Activated CD8-positive, alpha-beta memory T cell treated with anti-CD3 and anti-CD28 coated beads, Interleukin-2, amount 10 ng/mL, durations not matched to agents 7 days and 5 days (primary cell): ENCODE measurements around the gene NYAP2. TPM values are rescaled to one million over a fixed set of nuclear protein-coding genes. Genes with fewer than 3 reads are reported as not detected.

Experiments
- ATAC-seq: fragments of 150-1000 bp; cut with Tn5 transposase; one replicate; pipeline ENCODE4 v1.10.0; 2021; ENCODE audit warnings: moderate library complexity
- CTCF ChIA-PET: fragments of 350-600 bp; sonication (Branson Sonifier 250); formaldehyde crosslinking; loops from one replicate; lab custom pipeline; 2021; ENCODE audit warnings: antibody characterized with exemption; lab: Charles Lee
- DNase-seq: peaks from one replicate; pipeline ENCODE4 v3.0.0-alpha.2; 2020
- H3K27ac Mint-ChIP-seq: one replicate; pipeline ENCODE4 v1.8.0; 2021; ENCODE audit warnings: mild to moderate bottlenecking, mixed read lengths
- H3K27me3 Mint-ChIP-seq: one replicate; pipeline ENCODE4 v1.8.0; 2021; ENCODE audit warnings: mixed read lengths
- H3K36me3 Mint-ChIP-seq: one replicate; pipeline ENCODE4 v1.8.0; 2021; ENCODE audit warnings: mild to moderate bottlenecking, mixed read lengths
- H3K4me1 Mint-ChIP-seq: one replicate; pipeline ENCODE4 v1.8.0; 2021; ENCODE audit warnings: mixed read lengths
- H3K4me3 Mint-ChIP-seq: one replicate; pipeline ENCODE4 v1.8.0; 2021; ENCODE audit warnings: mild to moderate bottlenecking, moderate library complexity, mixed read lengths
- H3K9me3 Mint-ChIP-seq: one replicate; pipeline ENCODE4 v1.8.0; 2022; ENCODE audit warnings: low read depth, mixed read lengths
- total RNA-seq, 2 experiments: library from RNA; stranded (reverse); gene quantifications; one replicate each; pipeline ENCODE4 v1.2.3, GENCODE V29; 2021

Gene NYAP2
- not detected for total RNA-seq

- no peak for ATAC-seq
- CTCF ChIA-PET, result no interaction called here
These were observed at the start of gene NYAP2 for GRCh38 chr2:225399504-225399903. Gene NYAP2, plus strand, starts transcription at chr2:225399710. Its CDS starts 9,171 bp downstream, at chr2:225408881.

GRCh38 chr2:225353579-225354085 is 45.9 kb upstream of the NYAP2 start:
- DNase-seq, result no peak
- H3K9me3 Mint-ChIP-seq, result no peaks in the 10 kb centered on the region
- no peak overlapping the region for H3K4me3 Mint-ChIP-seq
- CTCF ChIA-PET, result no interaction called here
- ATAC-seq, result no peak
- no peaks in the 10 kb centered on the region for H3K36me3 Mint-ChIP-seq
- H3K27ac Mint-ChIP-seq, result no peak overlapping the region
- H3K4me1 Mint-ChIP-seq, result no peaks in the 10 kb centered on the region
- H3K27me3 Mint-ChIP-seq, result peaks cover 16% of the 10 kb centered on the region

More at GRCh38 chr2:225399504-225399903, at the start of gene NYAP2:
- H3K4me3 Mint-ChIP-seq, result no peak within 1 kb of the TSS
- no peaks in the 10 kb centered on the region for H3K36me3 Mint-ChIP-seq
- no peak within 1 kb of the TSS for H3K27ac Mint-ChIP-seq
- no peaks in the 10 kb centered on the region for H3K4me1 Mint-ChIP-seq
- DNase-seq, result no peak
- no peaks in the 10 kb centered on the region for H3K9me3 Mint-ChIP-seq
- H3K27me3 Mint-ChIP-seq, result peaks cover 12% of the 10 kb centered on the region

- CTCF ChIA-PET, result no interaction called here
- ATAC-seq (no peak), DNase-seq (no peak)
- H3K4me1 Mint-ChIP-seq, result no peaks in the 10 kb centered on the region
- H3K27me3 Mint-ChIP-seq, result peaks cover 16% of the 10 kb centered on the region
- no peaks in the 10 kb centered on the region for H3K36me3 Mint-ChIP-seq
- H3K27ac Mint-ChIP-seq, result no peak overlapping the region
- H3K4me3 Mint-ChIP-seq, result no peak overlapping the region
- H3K9me3 Mint-ChIP-seq, result no peaks in the 10 kb centered on the region
These were observed 45.2 kb upstream of the NYAP2 start for GRCh38 chr2:225354281-225354774.

GRCh38 chr2:225355788-225356187 is 43.7 kb upstream of the NYAP2 start:
- no peak overlapping the region for H3K27ac Mint-ChIP-seq
- no peaks in the 10 kb centered on the region for H3K36me3 Mint-ChIP-seq
- CTCF ChIA-PET, result no interaction called here
- H3K4me3 Mint-ChIP-seq, result no peak overlapping the region
- H3K27me3 Mint-ChIP-seq, result peaks cover 14% of the 10 kb centered on the region
- H3K9me3 Mint-ChIP-seq, result no peaks in the 10 kb centered on the region
- H3K4me1 Mint-ChIP-seq, result no peaks in the 10 kb centered on the region
- no peak for DNase-seq
- no peak for ATAC-seq

GRCh38 chr2:225366731-225367130 is 32.8 kb upstream of the NYAP2 start:
- H3K27me3 Mint-ChIP-seq, result peaks cover 9% of the 10 kb centered on the region
- ATAC-seq (no peak), DNase-seq (no peak)
- CTCF ChIA-PET, result no interaction called here
- no peak overlapping the region for H3K4me3 Mint-ChIP-seq
- H3K4me1 Mint-ChIP-seq, result no peaks in the 10 kb centered on the region
- H3K36me3 Mint-ChIP-seq, result no peaks in the 10 kb centered on the region
- no peaks in the 10 kb centered on the region for H3K9me3 Mint-ChIP-seq
- no peak overlapping the region for H3K27ac Mint-ChIP-seq

GRCh38 chr2:225367482-225367881 is 32.0 kb upstream of the NYAP2 start:
- H3K4me1 Mint-ChIP-seq, result no peaks in the 10 kb centered on the region
- H3K27me3 Mint-ChIP-seq, result peaks cover 9% of the 10 kb centered on the region
- no peaks in the 10 kb centered on the region for H3K36me3 Mint-ChIP-seq
- DNase-seq, result no peak
- no peak overlapping the region for H3K27ac Mint-ChIP-seq
- CTCF ChIA-PET, result no interaction called here
- no peaks in the 10 kb centered on the region for H3K9me3 Mint-ChIP-seq
- H3K4me3 Mint-ChIP-seq, result no peak overlapping the region
- ATAC-seq, result no peak

GRCh38 chr2:225378984-225379383 is 20.5 kb upstream of the NYAP2 start:
- H3K4me1 Mint-ChIP-seq, result no peaks in the 10 kb centered on the region
- no peak overlapping the region for H3K27ac Mint-ChIP-seq
- DNase-seq (no peak), ATAC-seq (no peak)
- H3K27me3 Mint-ChIP-seq, result peaks cover 4% of the 10 kb centered on the region
- no peaks in the 10 kb centered on the region for H3K36me3 Mint-ChIP-seq
- CTCF ChIA-PET, result no interaction called here
- no peak overlapping the region for H3K4me3 Mint-ChIP-seq
- no peaks in the 10 kb centered on the region for H3K9me3 Mint-ChIP-seq

- ATAC-seq (no peak), DNase-seq (no peak)
- Mint-ChIP-seq H3K4me3 (no peak overlapping the region), H3K9me3 (no peaks in the 10 kb centered on the region), H3K4me1 (no peaks in the 10 kb centered on the region), H3K27me3 (peaks cover 4% of the 10 kb centered on the region), H3K36me3 (no peaks in the 10 kb centered on the region), H3K27ac (no peak overlapping the region)
- CTCF ChIA-PET, result no interaction called here
These were observed 19.7 kb upstream of the NYAP2 start for GRCh38 chr2:225379856-225380255.

GRCh38 chr2:225381609-225382008 is 17.9 kb upstream of the NYAP2 start:
- H3K4me3 Mint-ChIP-seq, result no peak overlapping the region
- no peaks in the 10 kb centered on the region for H3K4me1 Mint-ChIP-seq
- DNase-seq (no peak), ATAC-seq (no peak)
- no peaks in the 10 kb centered on the region for H3K36me3 Mint-ChIP-seq
- no peaks in the 10 kb centered on the region for H3K9me3 Mint-ChIP-seq
- H3K27ac Mint-ChIP-seq, result no peak overlapping the region
- CTCF ChIA-PET, result no interaction called here
- H3K27me3 Mint-ChIP-seq, result peaks cover 4% of the 10 kb centered on the region

- DNase-seq, result no peak
- Mint-ChIP-seq H3K4me1 (no peaks in the 10 kb centered on the region), H3K4me3 (no peak overlapping the region), H3K36me3 (no peaks in the 10 kb centered on the region), H3K27me3 (peaks cover 6% of the 10 kb centered on the region), H3K27ac (no peak overlapping the region), H3K9me3 (no peaks in the 10 kb centered on the region)
- CTCF ChIA-PET, result no interaction called here
- no peak for ATAC-seq
These were observed 1.1 kb upstream of the NYAP2 start for GRCh38 chr2:225398372-225398771.

- no peak overlapping the region for H3K4me3 Mint-ChIP-seq
- CTCF ChIA-PET, result no interaction called here
- H3K36me3 Mint-ChIP-seq, result no peaks in the 10 kb centered on the region
- DNase-seq (no peak), ATAC-seq (no peak)
- no peaks in the 10 kb centered on the region for H3K9me3 Mint-ChIP-seq
- no peak overlapping the region for H3K27ac Mint-ChIP-seq
- peaks cover 14% of the 10 kb centered on the region for H3K27me3 Mint-ChIP-seq
- no peaks in the 10 kb centered on the region for H3K4me1 Mint-ChIP-seq
These were observed 576 bp downstream of the NYAP2 start for GRCh38 chr2:225400060-225400511.

- CTCF ChIA-PET, result no interaction called here
- Mint-ChIP-seq H3K27me3 (peaks cover 14% of the 10 kb centered on the region), H3K36me3 (no peaks in the 10 kb centered on the region), H3K9me3 (no peaks in the 10 kb centered on the region), H3K4me3 (no peak overlapping the region), H3K27ac (no peak overlapping the region), H3K4me1 (no peaks in the 10 kb centered on the region)
- no peak for ATAC-seq
- no peak for DNase-seq
These were observed 1.3 kb downstream of the NYAP2 start for GRCh38 chr2:225400546-225401400.

GRCh38 chr2:225402210-225402776 is 2.8 kb downstream of the NYAP2 start:
- no peak for ATAC-seq
- Mint-ChIP-seq H3K36me3 (no peaks in the 10 kb centered on the region), H3K9me3 (no peaks in the 10 kb centered on the region), H3K4me3 (no peak overlapping the region), H3K27me3 (peaks cover 10% of the 10 kb centered on the region), H3K4me1 (no peaks in the 10 kb centered on the region), H3K27ac (no peak overlapping the region)
- no peak for DNase-seq
- CTCF ChIA-PET, result no interaction called here

- ATAC-seq, result no peak
- CTCF ChIA-PET, result no interaction called here
- Mint-ChIP-seq H3K4me3 (no peak overlapping the region), H3K27ac (no peak overlapping the region), H3K9me3 (no peaks in the 10 kb centered on the region), H3K27me3 (no peaks in the 10 kb centered on the region), H3K4me1 (no peaks in the 10 kb centered on the region), H3K36me3 (no peaks in the 10 kb centered on the region)
- no peak for DNase-seq
These were observed 11.9 kb downstream of the NYAP2 start for GRCh38 chr2:225411452-225411851.
